Measurements from ENCODE around the gene MAPK1IP1L.
"Not testable (repeated sequence)": the region's sequence is repeated elsewhere in the genome, so short reads cannot be mapped to it uniquely, and the experiment has no call there.

DNA sequence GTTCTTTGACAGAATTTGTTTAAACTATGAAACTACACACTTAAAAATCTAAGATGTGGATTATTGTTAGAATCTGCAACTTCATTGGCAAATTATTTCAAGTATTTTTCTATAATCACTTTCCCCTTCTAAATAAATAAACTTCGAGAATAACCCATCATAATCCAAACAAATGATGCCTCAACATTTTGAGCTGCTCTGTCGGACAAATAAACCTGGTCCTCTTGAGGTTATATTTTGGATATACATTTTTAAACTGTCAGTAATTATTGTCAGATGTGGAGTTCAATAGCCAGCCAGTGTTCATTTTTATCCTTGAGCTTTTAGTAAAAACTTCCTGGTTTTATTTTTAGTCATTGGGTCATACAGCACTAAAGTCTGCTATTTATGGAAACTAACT, 13.4 kb downstream of the MAPK1IP1L start:
- not testable (repeated sequence) for TF ChIP-seq MYNN (tag by site-specific recombination; IDR thresholded peaks at IDR 0.05; ENCODE audit: borderline replicate concordance); YY1 (tag by site-specific recombination; IDR thresholded peaks at IDR 0.05); ZNF776 (tag by site-specific recombination; IDR thresholded peaks at IDR 0.05; ENCODE audit: borderline replicate concordance); ZBTB7A (tag by site-specific recombination; IDR thresholded peaks at IDR 0.05; ENCODE audit: low read depth); SP2 (tag by site-specific recombination; IDR thresholded peaks at IDR 0.05); ZNF23 (tag by site-specific recombination; IDR thresholded peaks at IDR 0.05; ENCODE audit: borderline replicate concordance); ZNF571 (tag by site-specific recombination; IDR thresholded peaks at IDR 0.05)
- TF ChIP-seq, protein P1, sequence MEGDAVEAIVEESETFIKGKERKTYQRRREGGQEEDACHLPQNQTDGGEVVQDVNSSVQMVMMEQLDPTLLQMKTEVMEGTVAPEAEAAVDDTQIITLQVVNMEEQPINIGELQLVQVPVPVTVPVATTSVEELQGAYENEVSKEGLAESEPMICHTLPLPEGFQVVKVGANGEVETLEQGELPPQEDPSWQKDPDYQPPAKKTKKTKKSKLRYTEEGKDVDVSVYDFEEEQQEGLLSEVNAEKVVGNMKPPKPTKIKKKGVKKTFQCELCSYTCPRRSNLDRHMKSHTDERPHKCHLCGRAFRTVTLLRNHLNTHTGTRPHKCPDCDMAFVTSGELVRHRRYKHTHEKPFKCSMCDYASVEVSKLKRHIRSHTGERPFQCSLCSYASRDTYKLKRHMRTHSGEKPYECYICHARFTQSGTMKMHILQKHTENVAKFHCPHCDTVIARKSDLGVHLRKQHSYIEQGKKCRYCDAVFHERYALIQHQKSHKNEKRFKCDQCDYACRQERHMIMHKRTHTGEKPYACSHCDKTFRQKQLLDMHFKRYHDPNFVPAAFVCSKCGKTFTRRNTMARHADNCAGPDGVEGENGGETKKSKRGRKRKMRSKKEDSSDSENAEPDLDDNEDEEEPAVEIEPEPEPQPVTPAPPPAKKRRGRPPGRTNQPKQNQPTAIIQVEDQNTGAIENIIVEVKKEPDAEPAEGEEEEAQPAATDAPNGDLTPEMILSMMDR (tag by site-specific recombination; IDR thresholded peaks at IDR 0.05): not testable (repeated sequence)
- TF ChIP-seq, protein P2, sequence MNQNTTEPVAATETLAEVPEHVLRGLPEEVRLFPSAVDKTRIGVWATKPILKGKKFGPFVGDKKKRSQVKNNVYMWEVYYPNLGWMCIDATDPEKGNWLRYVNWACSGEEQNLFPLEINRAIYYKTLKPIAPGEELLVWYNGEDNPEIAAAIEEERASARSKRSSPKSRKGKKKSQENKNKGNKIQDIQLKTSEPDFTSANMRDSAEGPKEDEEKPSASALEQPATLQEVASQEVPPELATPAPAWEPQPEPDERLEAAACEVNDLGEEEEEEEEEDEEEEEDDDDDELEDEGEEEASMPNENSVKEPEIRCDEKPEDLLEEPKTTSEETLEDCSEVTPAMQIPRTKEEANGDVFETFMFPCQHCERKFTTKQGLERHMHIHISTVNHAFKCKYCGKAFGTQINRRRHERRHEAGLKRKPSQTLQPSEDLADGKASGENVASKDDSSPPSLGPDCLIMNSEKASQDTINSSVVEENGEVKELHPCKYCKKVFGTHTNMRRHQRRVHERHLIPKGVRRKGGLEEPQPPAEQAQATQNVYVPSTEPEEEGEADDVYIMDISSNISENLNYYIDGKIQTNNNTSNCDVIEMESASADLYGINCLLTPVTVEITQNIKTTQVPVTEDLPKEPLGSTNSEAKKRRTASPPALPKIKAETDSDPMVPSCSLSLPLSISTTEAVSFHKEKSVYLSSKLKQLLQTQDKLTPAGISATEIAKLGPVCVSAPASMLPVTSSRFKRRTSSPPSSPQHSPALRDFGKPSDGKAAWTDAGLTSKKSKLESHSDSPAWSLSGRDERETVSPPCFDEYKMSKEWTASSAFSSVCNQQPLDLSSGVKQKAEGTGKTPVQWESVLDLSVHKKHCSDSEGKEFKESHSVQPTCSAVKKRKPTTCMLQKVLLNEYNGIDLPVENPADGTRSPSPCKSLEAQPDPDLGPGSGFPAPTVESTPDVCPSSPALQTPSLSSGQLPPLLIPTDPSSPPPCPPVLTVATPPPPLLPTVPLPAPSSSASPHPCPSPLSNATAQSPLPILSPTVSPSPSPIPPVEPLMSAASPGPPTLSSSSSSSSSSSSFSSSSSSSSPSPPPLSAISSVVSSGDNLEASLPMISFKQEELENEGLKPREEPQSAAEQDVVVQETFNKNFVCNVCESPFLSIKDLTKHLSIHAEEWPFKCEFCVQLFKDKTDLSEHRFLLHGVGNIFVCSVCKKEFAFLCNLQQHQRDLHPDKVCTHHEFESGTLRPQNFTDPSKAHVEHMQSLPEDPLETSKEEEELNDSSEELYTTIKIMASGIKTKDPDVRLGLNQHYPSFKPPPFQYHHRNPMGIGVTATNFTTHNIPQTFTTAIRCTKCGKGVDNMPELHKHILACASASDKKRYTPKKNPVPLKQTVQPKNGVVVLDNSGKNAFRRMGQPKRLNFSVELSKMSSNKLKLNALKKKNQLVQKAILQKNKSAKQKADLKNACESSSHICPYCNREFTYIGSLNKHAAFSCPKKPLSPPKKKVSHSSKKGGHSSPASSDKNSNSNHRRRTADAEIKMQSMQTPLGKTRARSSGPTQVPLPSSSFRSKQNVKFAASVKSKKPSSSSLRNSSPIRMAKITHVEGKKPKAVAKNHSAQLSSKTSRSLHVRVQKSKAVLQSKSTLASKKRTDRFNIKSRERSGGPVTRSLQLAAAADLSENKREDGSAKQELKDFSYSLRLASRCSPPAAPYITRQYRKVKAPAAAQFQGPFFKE (tag by site-specific recombination; IDR thresholded peaks at IDR 0.05; ENCODE audit: borderline replicate concordance): not testable (repeated sequence)
- TF ChIP-seq, protein P3, sequence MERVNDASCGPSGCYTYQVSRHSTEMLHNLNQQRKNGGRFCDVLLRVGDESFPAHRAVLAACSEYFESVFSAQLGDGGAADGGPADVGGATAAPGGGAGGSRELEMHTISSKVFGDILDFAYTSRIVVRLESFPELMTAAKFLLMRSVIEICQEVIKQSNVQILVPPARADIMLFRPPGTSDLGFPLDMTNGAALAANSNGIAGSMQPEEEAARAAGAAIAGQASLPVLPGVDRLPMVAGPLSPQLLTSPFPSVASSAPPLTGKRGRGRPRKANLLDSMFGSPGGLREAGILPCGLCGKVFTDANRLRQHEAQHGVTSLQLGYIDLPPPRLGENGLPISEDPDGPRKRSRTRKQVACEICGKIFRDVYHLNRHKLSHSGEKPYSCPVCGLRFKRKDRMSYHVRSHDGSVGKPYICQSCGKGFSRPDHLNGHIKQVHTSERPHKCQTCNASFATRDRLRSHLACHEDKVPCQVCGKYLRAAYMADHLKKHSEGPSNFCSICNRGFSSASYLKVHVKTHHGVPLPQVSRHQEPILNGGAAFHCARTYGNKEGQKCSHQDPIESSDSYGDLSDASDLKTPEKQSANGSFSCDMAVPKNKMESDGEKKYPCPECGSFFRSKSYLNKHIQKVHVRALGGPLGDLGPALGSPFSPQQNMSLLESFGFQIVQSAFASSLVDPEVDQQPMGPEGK (tag by site-specific recombination; IDR thresholded peaks at IDR 0.05): not testable (repeated sequence)
- TF ChIP-seq, protein P4, sequence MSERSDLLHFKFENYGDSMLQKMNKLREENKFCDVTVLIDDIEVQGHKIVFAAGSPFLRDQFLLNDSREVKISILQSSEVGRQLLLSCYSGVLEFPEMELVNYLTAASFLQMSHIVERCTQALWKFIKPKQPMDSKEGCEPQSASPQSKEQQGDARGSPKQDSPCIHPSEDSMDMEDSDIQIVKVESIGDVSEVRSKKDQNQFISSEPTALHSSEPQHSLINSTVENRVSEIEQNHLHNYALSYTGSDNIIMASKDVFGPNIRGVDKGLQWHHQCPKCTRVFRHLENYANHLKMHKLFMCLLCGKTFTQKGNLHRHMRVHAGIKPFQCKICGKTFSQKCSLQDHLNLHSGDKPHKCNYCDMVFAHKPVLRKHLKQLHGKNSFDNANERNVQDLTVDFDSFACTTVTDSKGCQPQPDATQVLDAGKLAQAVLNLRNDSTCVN (tag by site-specific recombination; optimal IDR thresholded peaks at IDR 0.05): not testable (repeated sequence)
